ENCODE data around the gene KCNJ3. TPM values are rescaled to one million over a fixed set of nuclear protein-coding genes. Genes with fewer than 3 reads are reported as not detected.

Gene KCNJ3
- total and polyA plus RNA-seq, 11 donors, result 0.07 to 6.2 (median 0.40) TPM

DNA sequence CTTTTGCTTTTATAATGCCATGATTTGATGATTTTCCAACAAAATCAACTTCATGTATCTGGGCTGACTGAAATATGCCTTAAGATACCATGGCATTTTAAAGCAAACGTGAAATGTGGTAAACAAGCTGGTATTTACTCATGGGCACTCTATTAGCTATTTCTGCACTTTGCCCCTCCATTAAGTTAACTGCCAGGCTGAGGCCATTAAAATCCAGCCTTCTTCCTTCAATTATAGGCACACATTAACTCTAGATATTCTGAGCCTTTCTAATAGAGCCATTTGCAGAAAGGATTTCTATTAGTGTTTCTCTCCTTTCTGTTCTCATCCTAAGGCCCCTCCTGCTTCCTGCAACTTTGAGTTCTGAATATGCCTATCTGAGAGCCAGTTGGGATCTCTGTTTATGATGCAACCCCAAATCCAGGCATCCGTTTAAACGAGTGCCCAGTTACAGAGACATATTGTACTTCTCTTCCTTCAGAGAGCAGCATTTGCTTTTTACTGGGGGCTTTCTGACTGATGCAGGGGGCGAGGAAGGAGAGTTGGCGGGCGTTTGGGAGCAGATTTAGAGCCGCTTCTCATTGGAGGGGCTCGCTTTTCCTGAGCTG is 1.6 kb upstream of the KCNJ3 start:
- H3K36me3 ChIP-seq, result no peaks in the 10 kb centered on the region
- DNase-seq, result no peak
- peaks cover 4 to 40% (median 29%) of the 10 kb centered on the region in 9 donors for H3K27me3 ChIP-seq
- no peak overlapping the region for H3K27ac ChIP-seq
- H3K9me3 ChIP-seq, result no peaks in the 10 kb centered on the region
- H3K4me1 ChIP-seq, result peaks cover 0 to 19% (median 2%) of the 10 kb centered on the region in 12 donors
- ATAC-seq, result no peak
- H3K4me3 ChIP-seq, result peak overlapping the region in 11 of 12 donors; percentile 23 to 58 (median 47)
- TF ChIP-seq CTCF (IDR thresholded peaks at IDR 0.05) (no peak), POLR2A (IDR thresholded peaks at IDR 0.05) (no peak)
- WGBS, 4 donors, result 31 to 40% (median 32%) methylated on average over 6 to 8 of the region's 8 CpGs
- intact Hi-C loops (cut with DNase I), result no loop called here

- DNase-seq (peak in 3 of 5 donors; percentile 9 to 63 (median 21)), ATAC-seq (peak in 3 of 4 donors; percentile 46 to 63 (median 61))
- Histone ChIP-seq H3K27ac (peak overlapping the region in 1 of 12 donors; percentile 28), H3K36me3 (no peaks in the 10 kb centered on the region), H3K4me1 (peaks cover 0 to 19% (median 2%) of the 10 kb centered on the region in 12 donors), H3K27me3 (peaks cover 4 to 40% (median 29%) of the 10 kb centered on the region in 9 donors), H3K9me3 (no peaks in the 10 kb centered on the region), H3K4me3 (peak overlapping the region; percentile 15 to 58 (median 46))
- no peak for TF ChIP-seq POLR2A (IDR thresholded peaks at IDR 0.05)
- TF ChIP-seq CTCF (IDR thresholded peaks at IDR 0.05), result no peak
- 1 to 3% (median 1%) methylated on average over 27 to 69 of the region's 69 CpGs for WGBS, 4 donors
- intact Hi-C loops (cut with DNase I), result no loop called here
Observed at GRCh38 chr2:154697418-154698252, 860 bp upstream of the KCNJ3 start.

DNA sequence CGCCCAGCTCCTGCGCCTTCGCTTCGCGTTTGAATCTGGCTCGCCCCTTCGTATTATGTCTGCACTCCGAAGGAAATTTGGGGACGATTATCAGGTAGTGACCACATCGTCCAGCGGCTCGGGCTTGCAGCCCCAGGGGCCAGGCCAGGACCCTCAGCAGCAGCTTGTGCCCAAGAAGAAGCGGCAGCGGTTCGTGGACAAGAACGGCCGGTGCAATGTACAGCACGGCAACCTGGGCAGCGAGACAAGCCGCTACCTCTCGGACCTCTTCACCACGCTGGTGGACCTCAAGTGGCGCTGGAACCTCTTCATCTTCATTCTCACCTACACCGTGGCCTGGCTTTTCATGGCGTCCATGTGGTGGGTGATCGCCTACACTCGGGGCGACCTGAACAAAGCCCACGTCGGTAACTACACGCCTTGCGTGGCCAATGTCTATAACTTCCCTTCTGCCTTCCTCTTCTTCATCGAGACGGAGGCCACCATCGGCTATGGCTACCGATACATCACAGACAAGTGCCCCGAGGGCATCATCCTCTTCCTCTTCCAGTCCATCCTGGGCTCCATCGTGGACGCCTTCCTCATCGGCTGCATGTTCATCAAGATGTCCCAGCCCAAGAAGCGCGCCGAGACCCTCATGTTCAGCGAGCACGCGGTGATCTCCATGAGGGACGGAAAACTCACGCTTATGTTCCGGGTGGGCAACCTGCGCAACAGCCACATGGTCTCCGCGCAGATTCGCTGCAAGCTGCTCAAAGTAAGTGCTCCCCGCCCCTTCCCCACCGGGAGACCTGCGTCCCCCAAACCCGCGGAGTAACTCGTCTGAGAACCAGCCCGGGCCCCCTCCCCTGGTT is 453 bp downstream of the KCNJ3 start:
- Histone ChIP-seq H3K9me3 (no peaks in the 10 kb centered on the region), H3K4me1 (peaks cover 0 to 19% (median 2%) of the 10 kb centered on the region in 12 donors), H3K4me3 (peak overlapping the region in 9 of 12 donors; percentile 10 to 58 (median 47)), H3K27ac (no peak overlapping the region), H3K27me3 (peaks cover 4 to 40% (median 29%) of the 10 kb centered on the region in 9 donors), H3K36me3 (no peaks in the 10 kb centered on the region)
- DNase-seq (peak in 1 of 5 donors; percentile 41), ATAC-seq (no peak)
- intact Hi-C loops (cut with DNase I), result no loop called here
- 8 to 20% (median 11%) methylated on average over 47 to 60 of the region's 60 CpGs for WGBS, 4 donors
- TF ChIP-seq POLR2A (IDR thresholded peaks at IDR 0.05) (no peak), CTCF (IDR thresholded peaks at IDR 0.05) (no peak)
